Colonic mucosa (tissue), 4 donors: Measurements from ENCODE around the gene KRTAP4-12. TPM values are rescaled to one million over a fixed set of nuclear protein-coding genes. Genes with fewer than 3 reads are reported as not detected.
"Not testable (repeated sequence)": the region's sequence is repeated elsewhere in the genome, so short reads cannot be mapped to it uniquely, and the experiment has no call there.

ENCODE experiments used
- DNase-seq: peaks from one replicate; pipeline ENCODE4 v3.0.0-alpha.2; 2020
- H3K27ac ChIP-seq: fragments of 200-600 bp; one replicate; pipeline ENCODE4 v1.8.0; 2021
- H3K27me3 ChIP-seq: fragments of 200-600 bp; one replicate; pipeline ENCODE4 v1.8.0; 2021
- H3K36me3 ChIP-seq: fragments of 200-600 bp; one replicate; pipeline ENCODE4 v1.8.0; 2021
- H3K4me1 ChIP-seq: fragments of 200-600 bp; one replicate; pipeline ENCODE4 v1.8.0; 2021; ENCODE audit warnings: mild to moderate bottlenecking
- H3K4me3 ChIP-seq: fragments of 200-600 bp; one replicate; pipeline ENCODE4 v1.8.0; 2021
- H3K9ac ChIP-seq, 2 donors: one replicate each; pipeline ENCODE4 v1.7.0; 2013; ENCODE audit warnings: control low read depth in 2 of 2, low read depth in 2 of 2, low read length in 2 of 2
- H3K9me3 ChIP-seq: fragments of 200-600 bp; one replicate; pipeline ENCODE4 v1.8.0; 2021
- intact Hi-C: fragments of 100-400 bp; cut with DNase I; formaldehyde crosslinking; loops from one replicate; pipeline ENCODE4 v1.14.1; 2022
- total RNA-seq, 2 donors: library from RNA; stranded (reverse); fragmentation: NEBNext Ultra II Directional in 1 of 2; extraction: Animal tissue kit (Norgen Biotek cat#: 25700) in 1 of 2; gene quantifications; one replicate each; pipeline ENCODE4 v1.2.1, GENCODE V29; 2021
- TF ChIP-seq, protein P1 (sequence below): fragments of 200-600 bp; IDR thresholded peaks from one replicate; pipeline ENCODE4 v1.8.0; 2022; ENCODE audit warnings: antibody characterized with exemption, mild to moderate bottlenecking
- donor health status: healthy.
- donor health status: DM: no; HTN: no; CAD: no.
- donor health status: DM: no; HTN: no; CAD: no.

The KRTAP4-12 gene
- total RNA-seq, 2 donors from 2014 or later = not detected

DNA sequence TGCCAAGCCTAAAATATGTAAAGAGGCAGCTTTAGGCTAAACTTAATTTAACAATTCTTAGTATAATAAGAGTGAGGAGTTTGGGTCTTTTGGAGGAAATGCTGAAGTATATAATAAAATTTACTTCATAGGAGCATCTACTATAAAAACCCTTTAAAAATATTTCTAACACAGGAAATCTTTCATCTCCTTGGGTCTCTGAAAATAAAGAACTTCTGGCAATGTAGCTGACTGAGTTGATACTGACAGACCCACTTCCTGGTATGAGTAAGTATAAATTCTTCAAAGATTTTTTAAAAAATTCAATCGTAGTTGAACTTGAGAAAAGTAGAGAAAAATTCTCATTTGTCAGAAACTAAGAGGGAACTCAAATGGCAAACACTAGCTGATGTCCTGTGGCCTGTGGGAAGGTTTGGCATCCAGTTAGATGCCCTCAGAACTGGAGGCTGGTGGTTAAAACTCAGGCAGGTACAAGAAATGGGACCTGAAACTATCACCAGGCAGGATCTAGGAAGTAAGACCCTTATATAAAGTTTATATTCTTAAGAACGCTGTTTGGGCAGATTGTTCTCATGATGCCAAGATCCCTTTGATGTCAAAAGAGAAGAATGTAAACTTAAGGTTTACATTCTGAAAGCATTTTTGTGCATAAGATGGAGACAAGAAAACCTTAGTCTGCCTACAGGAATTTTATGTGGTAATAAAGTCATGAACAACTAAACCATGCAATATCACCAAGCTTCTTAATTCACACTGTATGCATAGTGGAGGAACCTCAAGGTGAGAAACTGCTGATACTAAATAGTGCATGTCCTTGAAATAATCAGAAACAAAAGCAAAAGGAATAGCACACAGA, 10.1 kb upstream of the KRTAP4-12 start:
- Histone ChIP-seq H3K4me3 (no peak overlapping the region), H3K9ac (no peak overlapping the region), H3K36me3 (no peaks in the 10 kb centered on the region), H3K27ac (no peak overlapping the region), H3K9me3 (no peaks in the 10 kb centered on the region), H3K4me1 (no peaks in the 10 kb centered on the region), H3K27me3 (no peaks in the 10 kb centered on the region)
- intact Hi-C loops = no loop called here
- TF ChIP-seq, protein P1, sequence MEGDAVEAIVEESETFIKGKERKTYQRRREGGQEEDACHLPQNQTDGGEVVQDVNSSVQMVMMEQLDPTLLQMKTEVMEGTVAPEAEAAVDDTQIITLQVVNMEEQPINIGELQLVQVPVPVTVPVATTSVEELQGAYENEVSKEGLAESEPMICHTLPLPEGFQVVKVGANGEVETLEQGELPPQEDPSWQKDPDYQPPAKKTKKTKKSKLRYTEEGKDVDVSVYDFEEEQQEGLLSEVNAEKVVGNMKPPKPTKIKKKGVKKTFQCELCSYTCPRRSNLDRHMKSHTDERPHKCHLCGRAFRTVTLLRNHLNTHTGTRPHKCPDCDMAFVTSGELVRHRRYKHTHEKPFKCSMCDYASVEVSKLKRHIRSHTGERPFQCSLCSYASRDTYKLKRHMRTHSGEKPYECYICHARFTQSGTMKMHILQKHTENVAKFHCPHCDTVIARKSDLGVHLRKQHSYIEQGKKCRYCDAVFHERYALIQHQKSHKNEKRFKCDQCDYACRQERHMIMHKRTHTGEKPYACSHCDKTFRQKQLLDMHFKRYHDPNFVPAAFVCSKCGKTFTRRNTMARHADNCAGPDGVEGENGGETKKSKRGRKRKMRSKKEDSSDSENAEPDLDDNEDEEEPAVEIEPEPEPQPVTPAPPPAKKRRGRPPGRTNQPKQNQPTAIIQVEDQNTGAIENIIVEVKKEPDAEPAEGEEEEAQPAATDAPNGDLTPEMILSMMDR = no peak
- no peak for DNase-seq

DNA sequence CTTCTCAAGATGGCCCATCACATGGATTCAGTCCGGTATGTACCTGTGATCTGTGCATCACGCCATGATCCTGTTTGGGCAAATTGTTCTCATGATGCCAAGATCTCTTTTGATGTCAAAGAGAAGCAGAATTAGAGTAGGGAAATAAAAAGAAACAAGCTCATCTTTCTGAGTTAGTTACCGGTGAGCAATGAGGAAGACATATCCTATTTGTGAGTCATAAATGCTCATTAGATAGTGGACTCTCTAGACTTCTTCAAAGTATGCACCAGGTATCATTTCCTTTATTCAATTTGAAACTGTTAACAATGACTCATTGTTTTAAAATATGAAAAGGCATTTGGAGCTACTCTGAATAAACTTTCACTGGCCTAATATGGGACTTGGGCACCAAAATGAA, 8.0 kb upstream of the KRTAP4-12 start:
- no peak overlapping the region for H3K9ac ChIP-seq
- H3K27ac ChIP-seq = no peak overlapping the region
- TF ChIP-seq, protein P1 = no peak
- intact Hi-C loops = no loop called here
- H3K4me1 ChIP-seq = no peaks in the 10 kb centered on the region
- no peaks in the 10 kb centered on the region for H3K27me3 ChIP-seq
- H3K9me3 ChIP-seq = no peaks in the 10 kb centered on the region
- H3K36me3 ChIP-seq = no peaks in the 10 kb centered on the region
- no peak overlapping the region for H3K4me3 ChIP-seq
- DNase-seq = no peak

DNA sequence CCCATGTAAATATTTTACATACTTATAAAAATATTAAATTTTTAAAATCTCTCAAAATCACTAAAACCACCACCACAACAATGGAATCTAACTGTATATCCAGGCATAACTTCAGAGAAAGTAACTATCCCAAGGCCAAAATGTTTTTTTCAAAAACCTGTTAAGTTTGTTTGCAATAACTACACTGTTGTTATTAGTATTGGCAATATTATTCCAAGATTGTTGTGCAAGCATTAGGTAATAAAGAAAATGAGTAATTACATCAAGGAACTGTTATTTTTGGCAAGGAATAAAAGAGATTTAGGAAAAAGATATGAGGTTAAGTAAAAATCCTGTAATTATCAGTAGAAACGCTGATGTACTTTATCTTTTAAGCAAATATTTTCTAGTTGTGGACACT, 3.4 kb upstream of the KRTAP4-12 start:
- H3K9me3 ChIP-seq = no peaks in the 10 kb centered on the region
- no peaks in the 10 kb centered on the region for H3K27me3 ChIP-seq
- no peaks in the 10 kb centered on the region for H3K36me3 ChIP-seq
- H3K4me3 ChIP-seq = no peak overlapping the region
- H3K27ac ChIP-seq = no peak overlapping the region
- intact Hi-C loops = no loop called here
- H3K9ac ChIP-seq = no peak overlapping the region
- DNase-seq = no peak
- H3K4me1 ChIP-seq = no peaks in the 10 kb centered on the region
- TF ChIP-seq, protein P1 = no peak

DNA sequence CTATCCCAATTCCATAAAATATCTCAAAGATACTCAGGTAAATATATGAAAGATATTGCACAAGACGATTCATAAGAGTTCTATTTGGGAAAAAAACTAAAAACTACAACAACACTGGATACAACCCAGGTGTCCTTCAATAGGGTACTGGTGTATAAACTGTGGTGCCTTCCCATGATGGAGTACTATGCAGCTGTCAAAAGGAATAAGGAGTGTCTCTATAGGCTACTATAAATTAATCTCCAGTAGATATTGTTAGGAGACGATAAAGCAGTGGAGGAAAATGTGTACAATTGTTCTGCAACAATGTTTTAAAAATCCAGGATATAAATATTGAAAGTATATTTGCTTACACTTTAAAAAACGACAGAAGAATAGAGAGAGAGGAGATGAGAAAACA, 2.4 kb upstream of the KRTAP4-12 start:
- H3K4me1 ChIP-seq = no peaks in the 10 kb centered on the region
- no peaks in the 10 kb centered on the region for H3K36me3 ChIP-seq
- no peak for DNase-seq
- intact Hi-C loops = no loop called here
- H3K9me3 ChIP-seq = no peaks in the 10 kb centered on the region
- TF ChIP-seq, protein P1 = no peak
- H3K27ac ChIP-seq = no peak overlapping the region
- no peak overlapping the region for H3K9ac ChIP-seq
- no peaks in the 10 kb centered on the region for H3K27me3 ChIP-seq
- no peak overlapping the region for H3K4me3 ChIP-seq

DNA sequence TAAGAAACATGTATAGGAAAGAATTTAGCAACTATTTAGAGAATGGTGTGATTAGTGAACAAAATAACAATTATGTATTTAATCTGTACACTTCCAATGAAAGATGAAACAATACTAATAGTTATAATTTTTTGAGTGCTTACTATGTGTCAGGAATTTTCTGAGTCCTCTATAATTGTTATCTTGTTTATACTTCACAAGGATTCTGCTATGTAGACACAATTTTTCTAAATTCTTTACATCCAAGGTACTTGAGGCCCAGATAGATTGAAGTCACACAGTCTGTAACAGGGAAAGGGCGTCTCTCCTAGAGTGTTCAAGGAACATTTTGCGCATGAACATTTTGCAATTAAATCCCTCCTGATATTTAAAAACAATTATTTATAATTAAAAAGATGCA, 1.1 kb upstream of the KRTAP4-12 start:
- H3K36me3 ChIP-seq = no peaks in the 10 kb centered on the region
- TF ChIP-seq, protein P1 = no peak
- H3K9ac ChIP-seq = no peak overlapping the region
- H3K4me1 ChIP-seq = no peaks in the 10 kb centered on the region
- DNase-seq = no peak
- intact Hi-C loops = no loop called here
- no peak overlapping the region for H3K27ac ChIP-seq
- no peaks in the 10 kb centered on the region for H3K27me3 ChIP-seq
- no peak overlapping the region for H3K4me3 ChIP-seq
- H3K9me3 ChIP-seq = no peaks in the 10 kb centered on the region

DNA sequence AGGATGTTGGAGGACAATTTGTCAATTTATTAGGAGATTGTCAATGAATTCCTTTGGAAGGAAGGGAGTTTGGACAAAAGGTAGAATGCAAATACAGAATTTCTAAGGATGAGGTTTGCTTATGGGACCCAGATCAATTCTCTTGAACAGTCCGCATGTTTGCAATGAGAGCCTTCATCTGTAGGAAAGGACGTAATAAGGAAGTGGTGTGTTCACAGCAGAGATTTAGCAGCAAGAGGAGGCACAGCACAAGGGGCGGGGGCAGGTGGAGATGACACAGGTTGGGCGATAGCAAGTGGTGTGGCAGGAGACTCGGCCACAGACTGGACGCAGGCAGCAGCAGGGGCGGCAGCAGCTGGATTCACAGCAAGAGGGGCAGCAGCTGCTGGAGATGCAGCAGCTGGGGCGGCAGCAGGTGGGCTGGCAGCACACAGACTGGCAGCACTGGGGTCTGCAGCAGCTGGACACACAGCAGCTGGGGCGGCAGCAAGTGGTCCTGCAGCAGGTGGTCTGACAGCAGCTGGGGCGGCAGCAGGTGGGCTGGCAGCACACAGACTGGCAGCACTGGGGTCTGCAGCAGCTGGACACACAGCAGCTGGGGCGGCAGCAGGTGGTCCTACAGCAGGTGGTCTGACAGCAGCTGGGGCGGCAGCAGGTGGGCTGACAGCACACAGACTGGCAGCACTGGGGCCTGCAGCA, 541 bp downstream of the KRTAP4-12 start:
- intact Hi-C loops, H3K27me3 ChIP-seq, H3K9me3 ChIP-seq, H3K27ac ChIP-seq, H3K9ac ChIP-seq, H3K4me3 ChIP-seq, H3K36me3 ChIP-seq, H3K4me1 ChIP-seq, DNase-seq: not testable (repeated sequence)
